Progenitor cell of endocrine pancreas (in vitro differentiated cells): ENCODE data around the gene KCNK7. TPM values are rescaled to one million over a fixed set of nuclear protein-coding genes. Genes with fewer than 3 reads are reported as not detected.

ENCODE experiments used
- DNase-seq: peaks from one replicate; pipeline ENCODE4 v3.0.0; 2021; ENCODE audit warnings: low spot score; ENCODE audit not compliant: unreplicated experiment
- H3K27ac Mint-ChIP-seq: 2 replicates; pipeline ENCODE4 v1.8.0; 2021; ENCODE audit warnings: mild to moderate bottlenecking, moderate library complexity, mixed read lengths
- H3K27me3 Mint-ChIP-seq: 2 replicates; pipeline ENCODE4 v1.8.0; 2021; ENCODE audit warnings: mixed read lengths
- H3K36me3 Mint-ChIP-seq: 2 replicates; pipeline ENCODE4 v1.8.0; 2022; ENCODE audit warnings: mixed read lengths; ENCODE audit not compliant: insufficient read depth
- H3K4me1 Mint-ChIP-seq: 2 replicates; pipeline ENCODE4 v1.8.0; 2021; ENCODE audit warnings: low read depth, mixed read lengths
- H3K4me3 Mint-ChIP-seq: 2 replicates; pipeline ENCODE4 v1.8.0; 2021; ENCODE audit warnings: low read depth, mild to moderate bottlenecking, moderate library complexity, mixed read lengths
- H3K9me3 Mint-ChIP-seq: 2 replicates; pipeline ENCODE4 v1.8.0; 2021; ENCODE audit warnings: low read depth, mixed read lengths
- CTCF ChIP-seq: fragments of 200-600 bp; sonication (generic); IDR thresholded peaks from one replicate; pipeline ENCODE4 v1.5.0; 2021; ENCODE audit warnings: antibody characterized with exemption, mild to moderate bottlenecking; ENCODE audit not compliant: unreplicated experiment
- total RNA-seq: library from RNA; stranded (reverse); gene quantifications from 2 replicates; pipeline ENCODE4 v1.2.1, GENCODE V29; 2021

KCNK7 gene
- total RNA-seq, 1 donor from 2014 or later: 1.7 TPM

- Mint-ChIP-seq H3K4me3 (no peak overlapping the region), H3K27ac (no peak overlapping the region), H3K4me1 (peaks cover 7% of the 10 kb centered on the region), H3K9me3 (no peaks in the 10 kb centered on the region), H3K36me3 (peaks cover 2% of the 10 kb centered on the region), H3K27me3 (peaks cover 51% of the 10 kb centered on the region)
- no peak for TF ChIP-seq CTCF
- DNase-seq: no peak
Measured at GRCh38 chr11:65579291-65579690, 16.3 kb downstream of the KCNK7 start.

GRCh38 chr11:65578667-65579066 lies 16.9 kb downstream of the KCNK7 start:
- Mint-ChIP-seq H3K4me1 (peaks cover 10% of the 10 kb centered on the region), H3K36me3 (peaks cover 2% of the 10 kb centered on the region), H3K9me3 (no peaks in the 10 kb centered on the region), H3K27ac (no peak overlapping the region), H3K4me3 (no peak overlapping the region), H3K27me3 (peaks cover 45% of the 10 kb centered on the region)
- TF ChIP-seq CTCF: no peak
- no peak for DNase-seq

- TF ChIP-seq CTCF: no peak
- Mint-ChIP-seq H3K36me3 (peaks cover 2% of the 10 kb centered on the region), H3K4me1 (peaks cover 12% of the 10 kb centered on the region), H3K9me3 (no peaks in the 10 kb centered on the region), H3K27ac (no peak overlapping the region), H3K4me3 (no peak overlapping the region), H3K27me3 (peaks cover 42% of the 10 kb centered on the region)
- DNase-seq: no peak
Measured at GRCh38 chr11:65578134-65578533, 17.5 kb downstream of the KCNK7 start.

- H3K27ac Mint-ChIP-seq: no peak overlapping the region
- peaks cover 2% of the 10 kb centered on the region for H3K36me3 Mint-ChIP-seq
- TF ChIP-seq CTCF: no peak
- H3K27me3 Mint-ChIP-seq: peaks cover 38% of the 10 kb centered on the region
- H3K4me1 Mint-ChIP-seq: peaks cover 13% of the 10 kb centered on the region
- no peaks in the 10 kb centered on the region for H3K9me3 Mint-ChIP-seq
- DNase-seq: no peak
- peak overlapping the region; percentile 14 for H3K4me3 Mint-ChIP-seq
Measured at GRCh38 chr11:65577756-65578109, 17.9 kb downstream of the KCNK7 start.

GRCh38 chr11:65576867-65577755 lies 18.5 kb downstream of the KCNK7 start:
- Mint-ChIP-seq H3K9me3 (no peaks in the 10 kb centered on the region), H3K36me3 (peaks cover 2% of the 10 kb centered on the region), H3K4me3 (peak overlapping the region; percentile 42), H3K4me1 (peaks cover 15% of the 10 kb centered on the region), H3K27me3 (peaks cover 32% of the 10 kb centered on the region), H3K27ac (no peak overlapping the region)
- TF ChIP-seq CTCF: no peak
- DNase-seq: no peak
